CD4-positive, alpha-beta T cell (primary cell): ENCODE results near the gene PCGF3. TPM values are rescaled to one million over a fixed set of nuclear protein-coding genes. Genes with fewer than 3 reads are reported as not detected.
"Not testable (repeated sequence)": the region's sequence is repeated elsewhere in the genome, so short reads cannot be mapped to it uniquely, and the experiment has no call there.

Source experiments
- ATAC-seq: fragments of 200-7000 bp; cut with Tn5 transposase; one replicate; pipeline ENCODE4 v1.10.0; 2022; ENCODE audit warnings: mild to moderate bottlenecking; ENCODE audit not compliant: poor library complexity
- CTCF ChIA-PET: fragments of 350-600 bp; sonication (Branson Sonifier 250); formaldehyde crosslinking; loops from one replicate; lab custom pipeline; 2021; ENCODE audit warnings: antibody characterized with exemption, inconsistent platforms; lab: Charles Lee
- POLR2A ChIA-PET: fragments of 350-600 bp; sonication (Branson Sonifier 250); formaldehyde crosslinking; loops from one replicate; lab custom pipeline; 2021; ENCODE audit warnings: antibody characterized with exemption, inconsistent platforms; lab: Charles Lee
- DNase-seq, 14 experiments: peaks; one replicate each; pipeline ENCODE4 v3.0.0-alpha.2; 2013 to 2020; ENCODE audit warnings: mixed read lengths in 2 of 14
- H3K27ac ChIP-seq, 2 donors: one replicate each; pipeline versions ENCODE4 v1.5.1 to v1.7.0; 2013; ENCODE audit warnings: low read length in 2 of 2, low read depth in 1 of 2, mild to moderate bottlenecking in 1 of 2
- H3K27me3 ChIP-seq, 2 experiments: 1 replicate in 1 of 2; 2 replicates in 1 of 2; pipeline versions ENCODE4 v1.6.1 to v1.7.0; 2013; ENCODE audit warnings: low read length in 2 of 2, control low read depth in 1 of 2, mild to moderate bottlenecking in 1 of 2, moderate library complexity in 1 of 2; ENCODE audit not compliant: insufficient read depth in 2 of 2, control insufficient read depth in 1 of 2
- H3K36me3 ChIP-seq: one replicate; pipeline ENCODE4 v1.6.1; 2013; ENCODE audit warnings: low read length, control low read depth; ENCODE audit not compliant: insufficient read depth
- H3K4me1 ChIP-seq: one replicate; pipeline ENCODE4 v1.6.1; 2013; ENCODE audit warnings: low read length, control low read depth; ENCODE audit not compliant: insufficient read depth
- H3K4me3 ChIP-seq: one replicate; pipeline ENCODE4 v1.5.1; 2013; ENCODE audit warnings: mild to moderate bottlenecking, low read length, moderate library complexity
- H3K9me3 ChIP-seq, 2 experiments: 1 replicate in 1 of 2; 2 replicates in 1 of 2; pipeline versions ENCODE4 v1.6.1 to v1.7.0; 2013; ENCODE audit warnings: low read length in 2 of 2, mild to moderate bottlenecking in 2 of 2, control low read depth in 1 of 2, moderate library complexity in 1 of 2; ENCODE audit not compliant: control insufficient read depth in 1 of 2, insufficient read depth in 1 of 2
- H3K27ac Mint-ChIP-seq: one replicate; pipeline ENCODE4 v1.8.0; 2020; ENCODE audit warnings: mixed read lengths
- H3K27me3 Mint-ChIP-seq: one replicate; pipeline ENCODE4 v1.8.0; 2021; ENCODE audit warnings: mixed read lengths
- H3K36me3 Mint-ChIP-seq: one replicate; pipeline ENCODE4 v1.8.0; 2021; ENCODE audit warnings: low read depth, mixed read lengths
- H3K4me1 Mint-ChIP-seq: one replicate; pipeline ENCODE4 v1.8.0; 2021; ENCODE audit warnings: low read depth, mixed read lengths
- H3K4me3 Mint-ChIP-seq: one replicate; pipeline ENCODE4 v1.8.0; 2020; ENCODE audit warnings: mild to moderate bottlenecking, mixed read lengths
- H3K9me3 Mint-ChIP-seq: one replicate; pipeline ENCODE4 v1.8.0; 2020; ENCODE audit warnings: mixed read lengths
- intact Hi-C, 2 experiments: fragments of 100-400 bp; cut with DNase I in 1 of 2; cut with micrococcal nuclease in 1 of 2; formaldehyde crosslinking; loops; one replicate each; pipeline versions ENCODE4 v1.15.1 to v1.9.0; 2023 to 2025; cut with DNase I, micrococcal nuclease
- total RNA-seq, 174 experiments: library from RNA in 2 of 174; stranded (reverse) in 2 of 174; gene quantifications; one replicate each; pipeline ENCODE4 v1.2.3 and lab custom pipeline; 2021 to 2026
- TF ChIP-seq, protein P1 (sequence below): fragments of 200-600 bp; IDR thresholded peaks from one replicate; pipeline ENCODE4 v1.8.0; 2022; ENCODE audit warnings: antibody characterized with exemption, mild to moderate bottlenecking

Gene PCGF3
- total RNA-seq, 2 experiments from 2014 or later, result 45.1 to 48.6 TPM

DNA sequence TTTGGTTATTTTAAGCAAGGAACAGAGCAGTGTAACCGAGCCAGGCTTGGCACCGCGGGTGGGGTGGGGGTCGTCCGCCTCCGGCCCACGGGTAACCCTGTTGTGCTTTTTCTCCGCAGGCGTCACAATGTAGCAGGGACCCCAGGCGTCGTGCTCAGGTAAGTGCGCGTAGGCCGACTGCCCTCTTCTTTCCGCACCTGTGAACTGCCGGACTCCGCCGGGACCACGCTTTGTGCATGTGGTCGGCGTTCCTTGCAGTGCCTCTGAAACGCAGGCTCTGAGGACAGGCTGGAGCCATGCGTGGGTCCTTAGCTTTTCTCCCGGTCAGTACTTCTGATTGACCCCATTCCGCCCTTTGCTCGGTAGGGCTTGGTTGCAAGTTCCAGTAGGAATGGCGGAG lies 24.9 kb downstream of the PCGF3 start:
- ChIA-PET CTCF (no interaction called here), POLR2A (no interaction called here)
- no peak for DNase-seq
- Histone ChIP-seq H3K36me3 (peaks cover 38% of the 10 kb centered on the region), H3K27ac (no peak overlapping the region), H3K4me1 (no peaks in the 10 kb centered on the region), H3K4me3 (no peak overlapping the region), H3K27me3 (no peaks in the 10 kb centered on the region), H3K9me3 (peaks cover 0 to 6% of the 10 kb centered on the region in 2 experiments)
- H3K27me3 Mint-ChIP-seq, result no peaks in the 10 kb centered on the region
- intact Hi-C loops, result no loop called here
- no peaks in the 10 kb centered on the region for H3K4me1 Mint-ChIP-seq
- TF ChIP-seq, protein P1, sequence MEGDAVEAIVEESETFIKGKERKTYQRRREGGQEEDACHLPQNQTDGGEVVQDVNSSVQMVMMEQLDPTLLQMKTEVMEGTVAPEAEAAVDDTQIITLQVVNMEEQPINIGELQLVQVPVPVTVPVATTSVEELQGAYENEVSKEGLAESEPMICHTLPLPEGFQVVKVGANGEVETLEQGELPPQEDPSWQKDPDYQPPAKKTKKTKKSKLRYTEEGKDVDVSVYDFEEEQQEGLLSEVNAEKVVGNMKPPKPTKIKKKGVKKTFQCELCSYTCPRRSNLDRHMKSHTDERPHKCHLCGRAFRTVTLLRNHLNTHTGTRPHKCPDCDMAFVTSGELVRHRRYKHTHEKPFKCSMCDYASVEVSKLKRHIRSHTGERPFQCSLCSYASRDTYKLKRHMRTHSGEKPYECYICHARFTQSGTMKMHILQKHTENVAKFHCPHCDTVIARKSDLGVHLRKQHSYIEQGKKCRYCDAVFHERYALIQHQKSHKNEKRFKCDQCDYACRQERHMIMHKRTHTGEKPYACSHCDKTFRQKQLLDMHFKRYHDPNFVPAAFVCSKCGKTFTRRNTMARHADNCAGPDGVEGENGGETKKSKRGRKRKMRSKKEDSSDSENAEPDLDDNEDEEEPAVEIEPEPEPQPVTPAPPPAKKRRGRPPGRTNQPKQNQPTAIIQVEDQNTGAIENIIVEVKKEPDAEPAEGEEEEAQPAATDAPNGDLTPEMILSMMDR, result no peak
- H3K9me3 Mint-ChIP-seq, result no peaks in the 10 kb centered on the region
- ATAC-seq, result no peak
- H3K36me3 Mint-ChIP-seq, result peaks cover 34% of the 10 kb centered on the region
- no peak overlapping the region for H3K27ac Mint-ChIP-seq
- no peak overlapping the region for H3K4me3 Mint-ChIP-seq

GRCh38 chr4:730946-731904 lies 25.6 kb downstream of the PCGF3 start:
- H3K4me1 ChIP-seq, intact Hi-C loops, POLR2A ChIA-PET, H3K4me3 ChIP-seq, H3K27ac Mint-ChIP-seq, H3K27ac ChIP-seq, H3K9me3 ChIP-seq, CTCF ChIA-PET, H3K4me3 Mint-ChIP-seq, H3K27me3 Mint-ChIP-seq, H3K9me3 Mint-ChIP-seq, H3K27me3 ChIP-seq, ATAC-seq, DNase-seq, H3K4me1 Mint-ChIP-seq: not testable (repeated sequence)
- peaks cover 40% of the 10 kb centered on the region for H3K36me3 ChIP-seq
- H3K36me3 Mint-ChIP-seq, result peaks cover 37% of the 10 kb centered on the region

GRCh38 chr4:731954-732353 lies 26.3 kb downstream of the PCGF3 start:
- DNase-seq, H3K9me3 Mint-ChIP-seq, ATAC-seq, intact Hi-C loops, H3K4me3 Mint-ChIP-seq, POLR2A ChIA-PET, H3K9me3 ChIP-seq, H3K4me1 Mint-ChIP-seq, H3K4me3 ChIP-seq, H3K4me1 ChIP-seq, H3K27ac ChIP-seq, H3K27me3 ChIP-seq, H3K27ac Mint-ChIP-seq, CTCF ChIA-PET, H3K27me3 Mint-ChIP-seq: not testable (repeated sequence)
- peaks cover 37% of the 10 kb centered on the region for H3K36me3 Mint-ChIP-seq
- H3K36me3 ChIP-seq, result peaks cover 43% of the 10 kb centered on the region

- H3K4me3 ChIP-seq, result no peak overlapping the region
- no peak overlapping the region for H3K4me3 Mint-ChIP-seq
- peaks cover 41% of the 10 kb centered on the region for H3K36me3 Mint-ChIP-seq
- intact Hi-C loops, result no loop called here
- TF ChIP-seq, protein P1, result no peak
- no peaks in the 10 kb centered on the region for H3K4me1 ChIP-seq
- H3K27me3 Mint-ChIP-seq, result no peaks in the 10 kb centered on the region
- H3K27me3 ChIP-seq, result no peaks in the 10 kb centered on the region
- POLR2A ChIA-PET, result no interaction called here
- H3K9me3 ChIP-seq, result peaks cover 0 to 6% of the 10 kb centered on the region in 2 experiments
- DNase-seq (no peak), ATAC-seq (no peak)
- no peaks in the 10 kb centered on the region for H3K4me1 Mint-ChIP-seq
- peaks cover 48% of the 10 kb centered on the region for H3K36me3 ChIP-seq
- H3K27ac ChIP-seq, result no peak overlapping the region
- CTCF ChIA-PET, result no interaction called here
- no peak overlapping the region for H3K27ac Mint-ChIP-seq
- H3K9me3 Mint-ChIP-seq, result no peaks in the 10 kb centered on the region
Measured at GRCh38 chr4:732486-732885, 26.9 kb downstream of the PCGF3 start.
